Loucy (cell line): ENCODE data around the gene CD109.

Experiments
- H2AFZ ChIP-seq: fragments of 200-600 bp; sonication (generic); 2 replicates; pipeline ENCODE4 v1.6.0; 2016; ENCODE audit warnings: antibody characterized with exemption, mild to moderate bottlenecking, low read length, moderate library complexity
- H3F3A ChIP-seq: fragments of 200-600 bp; 2 replicates; pipeline ENCODE4 v1.6.0; 2016; ENCODE audit warnings: antibody characterized with exemption, low read depth, mild to moderate bottlenecking
- H3K27me3 ChIP-seq: fragments of 200-600 bp; sonication (generic); 2 replicates; pipeline ENCODE4 v1.6.1; 2014; ENCODE audit warnings: low read length, mild to moderate bottlenecking; ENCODE audit not compliant: insufficient read depth, poor library complexity, severe bottlenecking
- H3K36me3 ChIP-seq: fragments of 200-600 bp; sonication (generic); 2 replicates; pipeline ENCODE4 v1.6.1; 2016; ENCODE audit warnings: low read length; ENCODE audit not compliant: insufficient read depth
- H3K4me1 ChIP-seq: fragments of 200-600 bp; sonication (generic); 2 replicates; pipeline ENCODE4 v1.5.1; 2014; ENCODE audit warnings: low read length, mild to moderate bottlenecking; ENCODE audit not compliant: insufficient read depth, poor library complexity, severe bottlenecking
- H3K4me2 ChIP-seq: fragments of 200-600 bp; sonication (generic); 2 replicates; pipeline ENCODE4 v1.6.0; 2014; ENCODE audit warnings: antibody characterized with exemption, low read length, low read depth, mild to moderate bottlenecking; ENCODE audit not compliant: poor library complexity, severe bottlenecking
- H3K4me3 ChIP-seq: fragments of 200-600 bp; sonication (generic); 2 replicates; pipeline ENCODE4 v1.5.1; 2014; ENCODE audit warnings: low read length, mild to moderate bottlenecking, mixed read lengths; ENCODE audit not compliant: poor library complexity, severe bottlenecking
- H3K79me2 ChIP-seq: fragments of 200-600 bp; sonication (generic); 2 replicates; pipeline ENCODE4 v1.6.1; 2014; ENCODE audit warnings: low read length; ENCODE audit not compliant: insufficient read depth
- H3K9ac ChIP-seq: fragments of 200-600 bp; sonication (generic); 2 replicates; pipeline ENCODE4 v1.6.0; 2014; ENCODE audit warnings: mild to moderate bottlenecking, low read depth, low read length, moderate library complexity; ENCODE audit not compliant: poor library complexity, severe bottlenecking
- H3K9me2 ChIP-seq: fragments of 200-600 bp; sonication (generic); replicated peaks from 2 replicates; pipeline ENCODE4 v1.6.1; 2016; ENCODE audit warnings: low read depth, low read length, mixed read lengths
- H3K9me3 ChIP-seq: fragments of 200-600 bp; sonication (generic); 2 replicates; pipeline ENCODE4 v1.6.1; 2014; ENCODE audit warnings: mild to moderate bottlenecking, antibody characterized with exemption, low read length, low read depth; ENCODE audit not compliant: insufficient read depth
- H4K20me1 ChIP-seq: fragments of 200-600 bp; sonication (generic); 2 replicates; pipeline ENCODE4 v1.6.0; 2014; ENCODE audit warnings: antibody characterized with exemption, low read length, mild to moderate bottlenecking; ENCODE audit not compliant: insufficient read depth, poor library complexity, severe bottlenecking
- EZH2phosphoT487 ChIP-seq: fragments of 200-600 bp; IDR thresholded peaks from 2 replicates; pipeline ENCODE4 v1.6.1; 2018; ENCODE audit warnings: antibody characterized with exemption, mild to moderate bottlenecking, moderate library complexity, borderline replicate concordance
- TF ChIP-seq, protein P1 (sequence below): fragments of 200-600 bp; sonication (generic); conservative IDR thresholded peaks from 2 replicates; pipeline ENCODE4 v1.5.1; 2014; ENCODE audit warnings: mild to moderate bottlenecking, antibody characterized with exemption, low read length

The CD109 gene

DNA sequence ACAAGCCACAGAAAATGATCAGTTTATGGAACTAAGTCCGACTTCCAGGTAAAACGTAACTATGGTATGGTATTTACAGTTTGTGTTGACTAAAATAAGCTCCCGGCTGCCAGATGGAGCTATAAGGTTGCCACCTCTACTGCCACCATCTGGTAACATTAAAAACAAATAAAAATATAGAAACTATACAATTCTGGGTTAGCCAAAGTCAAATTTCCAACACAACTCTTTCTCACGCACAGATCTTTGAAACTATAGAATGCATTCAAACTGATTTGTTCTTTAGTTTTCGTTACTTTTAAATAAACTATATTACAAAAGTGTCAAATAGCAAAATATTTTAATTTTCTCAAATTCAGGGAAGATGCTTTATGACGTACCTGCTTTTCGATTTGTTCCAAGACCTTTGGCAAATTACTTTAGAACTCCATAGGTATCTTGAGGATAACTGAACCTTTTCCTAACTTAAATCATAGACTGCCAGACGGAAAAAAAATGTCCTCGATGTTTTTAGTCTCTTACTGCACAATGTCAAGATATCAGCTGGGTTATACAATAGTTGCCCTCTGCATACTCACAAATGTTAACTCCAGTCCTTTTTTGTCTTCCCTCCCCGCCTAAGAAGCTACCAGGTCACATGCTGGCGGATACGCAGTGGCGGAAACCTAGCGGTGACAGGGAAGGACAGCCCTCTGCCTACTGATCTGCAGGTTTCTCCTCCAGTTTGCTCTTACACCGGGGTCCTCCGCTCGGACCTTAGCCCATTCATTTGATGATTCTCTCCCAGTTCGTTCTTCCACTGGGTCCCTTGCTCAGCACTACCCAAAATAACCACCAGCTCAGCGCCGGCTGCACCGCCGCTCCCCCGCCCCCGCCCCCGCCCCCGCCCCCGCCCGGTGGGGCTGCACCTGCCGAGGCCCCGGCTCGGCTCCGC lies 43.1 kb upstream of the CD109 start:
- H3F3A ChIP-seq = peaks cover 5% of the 10 kb centered on the region; the same call in 1 of the 2 replicates
- peaks cover 13% of the 10 kb centered on the region for H3K4me1 ChIP-seq
- H3K27me3 ChIP-seq = no peaks in the 10 kb centered on the region
- peak overlapping the region; percentile 85 for H3K9ac ChIP-seq
- TF ChIP-seq, protein P1, sequence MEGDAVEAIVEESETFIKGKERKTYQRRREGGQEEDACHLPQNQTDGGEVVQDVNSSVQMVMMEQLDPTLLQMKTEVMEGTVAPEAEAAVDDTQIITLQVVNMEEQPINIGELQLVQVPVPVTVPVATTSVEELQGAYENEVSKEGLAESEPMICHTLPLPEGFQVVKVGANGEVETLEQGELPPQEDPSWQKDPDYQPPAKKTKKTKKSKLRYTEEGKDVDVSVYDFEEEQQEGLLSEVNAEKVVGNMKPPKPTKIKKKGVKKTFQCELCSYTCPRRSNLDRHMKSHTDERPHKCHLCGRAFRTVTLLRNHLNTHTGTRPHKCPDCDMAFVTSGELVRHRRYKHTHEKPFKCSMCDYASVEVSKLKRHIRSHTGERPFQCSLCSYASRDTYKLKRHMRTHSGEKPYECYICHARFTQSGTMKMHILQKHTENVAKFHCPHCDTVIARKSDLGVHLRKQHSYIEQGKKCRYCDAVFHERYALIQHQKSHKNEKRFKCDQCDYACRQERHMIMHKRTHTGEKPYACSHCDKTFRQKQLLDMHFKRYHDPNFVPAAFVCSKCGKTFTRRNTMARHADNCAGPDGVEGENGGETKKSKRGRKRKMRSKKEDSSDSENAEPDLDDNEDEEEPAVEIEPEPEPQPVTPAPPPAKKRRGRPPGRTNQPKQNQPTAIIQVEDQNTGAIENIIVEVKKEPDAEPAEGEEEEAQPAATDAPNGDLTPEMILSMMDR = peak; percentile 47
- TF ChIP-seq EZH2phosphoT487 = no peak
- H3K9me3 ChIP-seq = no peaks in the 10 kb centered on the region
- H2AFZ ChIP-seq = peak overlapping the region; percentile 98
- H3K36me3 ChIP-seq = no peaks in the 10 kb centered on the region
- peaks cover 19% of the 10 kb centered on the region; the same call in 1 of the 2 replicates for H3K79me2 ChIP-seq
- peak overlapping the region; percentile 90 for H3K4me2 ChIP-seq
- H3K4me3 ChIP-seq = peak overlapping the region; percentile 91
- H3K9me2 ChIP-seq = no peaks in the 10 kb centered on the region
- H4K20me1 ChIP-seq = no peaks in the 10 kb centered on the region

DNA sequence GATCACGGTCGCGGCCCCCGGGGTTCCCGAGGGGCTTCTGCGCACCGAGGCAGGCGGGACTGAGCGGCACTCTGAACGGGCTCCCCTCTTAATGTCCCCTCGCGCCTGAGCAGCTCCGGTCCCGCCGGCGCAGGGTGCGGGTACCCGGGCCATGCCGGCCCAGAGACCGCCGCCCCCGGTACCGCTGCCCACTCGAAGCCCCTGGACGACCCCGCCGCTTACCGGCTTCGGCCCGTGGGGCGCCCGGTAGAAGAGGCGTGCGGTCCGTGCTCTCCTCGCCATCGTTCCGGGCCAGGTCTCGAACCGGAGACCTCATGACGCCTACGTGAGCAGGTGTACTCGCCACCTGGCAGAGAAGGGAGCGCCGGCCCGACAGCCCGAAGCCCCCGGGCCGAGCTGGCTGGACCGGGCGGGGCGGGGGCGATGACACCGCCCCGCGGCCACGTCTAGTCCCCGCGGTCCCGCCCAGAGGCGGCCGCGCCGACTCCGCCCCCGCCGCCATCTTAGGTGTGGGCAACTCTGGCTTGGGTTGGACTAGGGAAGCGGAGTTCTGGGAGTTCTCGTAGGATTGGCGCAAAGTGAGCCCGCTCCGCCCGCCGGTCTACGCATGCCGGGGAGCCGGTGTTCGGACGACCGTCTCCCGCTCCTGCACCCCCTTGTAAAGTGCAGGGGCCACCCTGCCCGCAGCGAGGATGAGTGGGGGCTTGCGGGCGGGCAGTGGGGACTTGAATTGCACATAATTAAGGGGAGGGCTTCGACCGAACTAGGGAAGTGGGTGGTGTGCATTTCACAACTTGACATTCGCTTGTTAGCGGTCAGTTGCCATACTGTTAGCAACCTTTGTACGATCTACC lies 42.2 kb upstream of the CD109 start, which contains the start of gene SLC17A5:
SLC17A5 (minus strand) TSS at position 422 of the 854 bp plus-strand sequence; CDS start at position 316, 106 bp downstream.
- no peaks in the 10 kb centered on the region for H3K36me3 ChIP-seq
- peak within 1 kb of the TSS; percentile 90 for H3K4me2 ChIP-seq
- peak within 1 kb of the TSS; percentile 85 for H3K9ac ChIP-seq
- H3K4me1 ChIP-seq = peaks cover 13% of the 10 kb centered on the region
- H3K9me3 ChIP-seq = no peaks in the 10 kb centered on the region
- TF ChIP-seq, protein P1 = no peak
- TF ChIP-seq EZH2phosphoT487 = no peak
- H2AFZ ChIP-seq = peak within 1 kb of the TSS; percentile 98
- H3K9me2 ChIP-seq = no peaks in the 10 kb centered on the region
- H3K79me2 ChIP-seq = peaks cover 19% of the 10 kb centered on the region; the same call in 1 of the 2 replicates
- H3F3A ChIP-seq = peaks cover 5% of the 10 kb centered on the region; the same call in 1 of the 2 replicates
- H4K20me1 ChIP-seq = no peaks in the 10 kb centered on the region
- H3K4me3 ChIP-seq = peak within 1 kb of the TSS; percentile 91
- no peaks in the 10 kb centered on the region for H3K27me3 ChIP-seq

DNA sequence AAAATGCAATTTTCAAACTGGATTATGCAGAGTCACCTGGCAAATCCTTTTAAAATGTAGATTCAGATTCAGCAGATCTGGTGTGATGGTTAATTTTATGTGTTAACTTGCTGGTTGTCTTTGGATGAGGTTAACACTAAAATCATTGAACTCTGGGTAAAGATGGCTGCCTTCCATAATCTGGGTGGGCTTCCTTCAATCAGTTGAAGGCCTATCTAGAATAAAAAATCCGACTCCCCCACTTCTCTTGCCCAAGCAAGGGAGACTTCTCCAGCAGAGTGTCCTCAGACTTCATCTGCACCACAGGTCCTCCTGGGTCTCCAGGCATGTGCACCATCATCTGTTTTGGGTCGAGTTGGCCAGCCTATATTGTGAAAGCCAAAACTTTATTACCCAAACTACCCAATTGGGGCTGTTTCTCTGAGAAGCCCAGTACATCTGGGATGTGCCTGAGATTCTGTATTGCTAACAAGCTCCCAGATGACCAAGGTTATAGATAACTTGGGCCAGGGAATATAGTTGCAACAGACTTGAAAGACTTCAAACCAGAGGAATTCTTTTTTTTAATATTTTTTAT lies 40.6 kb upstream of the CD109 start:
- Histone ChIP-seq H3K4me1 (peaks cover 13% of the 10 kb centered on the region), H3K4me3 (peak overlapping the region; percentile 91), H3K27me3 (no peaks in the 10 kb centered on the region), H3K36me3 (no peaks in the 10 kb centered on the region), H3K9me3 (no peaks in the 10 kb centered on the region), H4K20me1 (no peaks in the 10 kb centered on the region), H3K79me2 (peaks cover 19% of the 10 kb centered on the region; the same call in 1 of the 2 replicates), H3K9ac (peak overlapping the region; percentile 85), H2AFZ (no peak overlapping the region), H3F3A (peaks cover 5% of the 10 kb centered on the region; the same call in 1 of the 2 replicates), H3K4me2 (peak overlapping the region; percentile 87), H3K9me2 (no peaks in the 10 kb centered on the region)
- TF ChIP-seq, protein P1 = no peak
- no peak for TF ChIP-seq EZH2phosphoT487
